ENCODE results near the gene USP46.

DNA sequence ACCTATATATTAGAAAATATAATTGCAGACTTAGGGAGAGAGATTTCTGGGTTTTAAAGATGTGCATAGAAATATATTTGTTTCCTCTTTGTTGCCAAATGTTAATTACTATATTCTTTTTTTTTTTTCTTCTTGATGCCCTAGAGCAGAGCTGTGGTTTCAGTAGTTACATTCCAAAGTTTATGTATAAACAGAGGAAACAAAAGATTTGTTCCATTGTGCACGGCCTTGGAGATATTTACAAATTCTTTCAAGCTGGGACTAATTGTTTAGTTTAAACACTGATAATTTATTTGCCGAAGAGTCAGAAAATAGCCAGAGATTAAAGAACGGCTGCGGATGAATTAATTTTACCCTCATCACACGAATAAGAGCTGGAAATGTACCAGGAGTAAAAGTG lies 85.1 kb downstream of the USP46 start:
- TF ChIP-seq, protein P1, sequence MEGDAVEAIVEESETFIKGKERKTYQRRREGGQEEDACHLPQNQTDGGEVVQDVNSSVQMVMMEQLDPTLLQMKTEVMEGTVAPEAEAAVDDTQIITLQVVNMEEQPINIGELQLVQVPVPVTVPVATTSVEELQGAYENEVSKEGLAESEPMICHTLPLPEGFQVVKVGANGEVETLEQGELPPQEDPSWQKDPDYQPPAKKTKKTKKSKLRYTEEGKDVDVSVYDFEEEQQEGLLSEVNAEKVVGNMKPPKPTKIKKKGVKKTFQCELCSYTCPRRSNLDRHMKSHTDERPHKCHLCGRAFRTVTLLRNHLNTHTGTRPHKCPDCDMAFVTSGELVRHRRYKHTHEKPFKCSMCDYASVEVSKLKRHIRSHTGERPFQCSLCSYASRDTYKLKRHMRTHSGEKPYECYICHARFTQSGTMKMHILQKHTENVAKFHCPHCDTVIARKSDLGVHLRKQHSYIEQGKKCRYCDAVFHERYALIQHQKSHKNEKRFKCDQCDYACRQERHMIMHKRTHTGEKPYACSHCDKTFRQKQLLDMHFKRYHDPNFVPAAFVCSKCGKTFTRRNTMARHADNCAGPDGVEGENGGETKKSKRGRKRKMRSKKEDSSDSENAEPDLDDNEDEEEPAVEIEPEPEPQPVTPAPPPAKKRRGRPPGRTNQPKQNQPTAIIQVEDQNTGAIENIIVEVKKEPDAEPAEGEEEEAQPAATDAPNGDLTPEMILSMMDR (IDR thresholded peaks at IDR 0.05), result no peak
- no peak for TF ChIP-seq POLR2A (IDR thresholded peaks at IDR 0.05)
